Stimulated activated naive CD4-positive, alpha-beta T cell (primary cell): ENCODE results near the gene SLC6A6.
"Not testable (repeated sequence)": the region's sequence is repeated elsewhere in the genome, so short reads cannot be mapped to it uniquely, and the experiment has no call there.

ENCODE experiments used
- DNase-seq, 6 experiments: peaks; one replicate each; lab custom pipeline; 2025; lab: John Stamatoyannopoulos, UW

The SLC6A6 gene

GRCh38 chr3:14398797-14399106, 3.7 kb upstream of the SLC6A6 start:
- no peak for DNase-seq

GRCh38 chr3:14401692-14402303, 608 bp upstream of the SLC6A6 start:
- no peak for DNase-seq

DNA sequence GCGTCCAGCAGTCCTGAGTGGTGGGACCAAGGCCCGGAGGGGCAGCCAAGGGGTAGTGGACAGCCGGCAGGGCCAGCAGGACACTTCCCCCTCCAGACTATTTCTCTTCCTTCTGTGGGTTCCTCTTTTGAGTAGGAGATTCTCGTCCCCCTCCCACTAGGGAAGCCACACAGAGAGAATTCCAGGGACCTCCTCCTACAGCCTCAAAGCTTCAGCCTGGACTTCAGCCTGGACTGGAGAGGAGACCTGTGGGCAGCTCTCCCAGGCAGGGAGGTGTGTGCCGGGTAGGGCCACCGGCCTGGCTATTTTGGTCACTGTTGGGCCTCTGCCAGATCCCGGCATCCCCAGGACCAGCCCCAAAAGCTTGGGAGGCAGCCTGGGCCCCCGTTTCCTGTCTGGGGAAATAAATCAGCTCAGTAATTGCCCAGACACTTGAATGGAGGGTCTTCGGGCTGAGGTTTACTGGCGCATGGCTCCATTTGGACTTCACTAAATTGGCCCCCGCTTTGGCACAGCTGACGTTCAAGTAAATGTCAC, 1.3 kb downstream of the SLC6A6 start:
- no peak for DNase-seq

DNA sequence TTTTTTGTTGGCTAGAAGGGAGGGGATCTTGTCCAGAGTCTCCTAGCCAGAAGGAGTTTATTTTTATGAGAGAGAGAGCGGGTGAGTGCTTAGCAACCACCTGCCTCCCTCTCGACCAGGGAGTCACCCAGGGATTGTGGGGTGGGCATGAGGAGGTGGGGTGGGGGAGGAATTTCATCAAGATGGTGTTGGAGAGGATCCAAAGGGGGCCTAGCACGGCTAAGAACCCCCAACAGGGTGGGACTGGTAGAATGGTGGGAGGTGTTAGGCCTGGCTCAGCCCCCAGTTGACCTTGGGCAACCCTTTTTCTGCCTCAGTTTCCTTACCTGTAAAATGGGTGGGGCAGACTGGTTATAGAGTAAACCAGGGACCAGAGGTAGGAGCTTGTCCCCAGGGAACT, 1.8 kb downstream of the SLC6A6 start:
- DNase-seq = no peak

DNA sequence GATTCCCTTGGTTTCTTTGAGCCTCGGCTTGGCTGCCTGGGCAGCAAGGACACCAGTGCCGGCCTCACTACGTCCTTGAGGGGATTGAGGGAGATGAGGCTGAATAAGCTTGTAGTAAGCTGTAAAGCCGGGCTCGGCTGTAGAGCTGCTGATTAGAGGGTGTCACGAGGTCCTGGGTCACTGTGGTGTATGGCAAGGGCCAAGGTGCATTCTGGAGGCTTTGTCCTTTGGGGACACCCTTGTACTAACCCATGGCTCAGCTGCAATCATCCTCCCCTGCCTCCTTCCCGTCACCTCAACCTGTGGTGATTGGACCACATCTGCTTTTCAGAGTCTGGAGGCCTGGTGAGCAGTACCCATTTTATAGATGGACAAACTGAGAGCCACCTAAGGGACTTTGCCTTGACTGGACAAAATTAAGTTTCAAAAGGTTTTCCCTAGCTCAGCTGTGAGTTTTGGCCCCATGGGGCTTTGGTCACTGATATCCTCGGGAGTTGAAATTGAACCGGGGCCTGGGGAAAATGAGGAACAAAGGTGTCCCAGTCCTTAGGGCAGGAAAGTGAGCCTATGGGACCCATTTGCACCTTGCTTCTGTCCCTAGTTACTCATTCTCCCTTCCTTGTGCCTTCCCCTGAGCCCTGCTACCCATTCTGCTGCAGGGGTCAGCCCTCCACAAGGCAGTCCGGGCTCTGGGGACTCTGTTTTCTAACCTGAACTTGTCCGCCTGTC, 2.4 kb downstream of the SLC6A6 start:
- no peak for DNase-seq

- no peak for DNase-seq
These were observed 3.2 kb downstream of the SLC6A6 start for GRCh38 chr3:14405360-14406238.

GRCh38 chr3:14406336-14406735, 3.9 kb downstream of the SLC6A6 start:
- DNase-seq = no peak

- no peak for DNase-seq
These were observed 4.4 kb downstream of the SLC6A6 start for GRCh38 chr3:14406766-14407165.

- DNase-seq = no peak
These were observed 4.8 kb downstream of the SLC6A6 start for GRCh38 chr3:14407203-14407602.

DNA sequence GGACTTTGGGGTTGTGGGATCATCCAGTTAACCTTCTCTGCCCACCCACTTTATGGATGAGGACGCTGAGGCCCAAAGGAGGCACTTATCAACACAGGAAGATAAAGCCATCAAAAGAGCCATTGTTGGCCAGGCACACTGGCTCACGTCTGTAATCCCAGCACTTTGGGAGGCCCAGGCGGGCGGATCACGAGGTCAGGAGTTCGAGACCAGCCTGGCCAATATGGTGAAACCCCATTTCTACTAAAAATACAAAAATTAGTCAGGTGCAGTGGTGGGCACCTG, 7.3 kb downstream of the SLC6A6 start:
- DNase-seq = not testable (repeated sequence)

- DNase-seq = no peak
These were observed 7.7 kb downstream of the SLC6A6 start for GRCh38 chr3:14410106-14410502.

- DNase-seq = no peak
These were observed 8.2 kb downstream of the SLC6A6 start for GRCh38 chr3:14410503-14411165.

GRCh38 chr3:14411166-14411526, 8.7 kb downstream of the SLC6A6 start:
- no peak for DNase-seq

GRCh38 chr3:14411988-14412387, 9.6 kb downstream of the SLC6A6 start:
- DNase-seq = no peak

DNA sequence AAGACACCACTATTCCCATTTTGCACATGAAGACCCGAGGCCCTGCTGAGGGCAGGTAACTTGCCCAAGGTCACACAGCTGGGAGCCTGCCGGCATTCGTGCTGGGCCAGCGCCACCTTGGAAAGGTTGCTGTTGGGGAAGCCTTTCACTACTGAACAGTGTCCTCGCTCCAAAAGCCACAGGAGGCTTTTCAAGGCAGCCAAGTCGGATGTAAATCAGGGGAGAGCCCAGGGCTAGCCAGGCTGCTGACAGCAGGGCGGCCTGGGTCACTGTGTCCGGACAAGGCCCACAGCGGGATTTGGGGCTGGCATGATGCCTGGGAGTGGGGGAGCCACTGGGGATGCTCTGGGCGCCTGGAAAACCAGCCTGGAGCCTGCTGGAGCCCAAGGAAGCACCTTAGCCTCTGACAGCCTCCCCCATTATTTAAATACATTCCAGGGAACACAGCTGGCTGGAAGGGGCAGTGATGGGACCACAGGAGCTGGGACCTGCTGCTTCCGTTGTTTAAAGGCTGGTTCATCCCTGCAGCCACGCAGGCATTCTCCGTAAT, 10.5 kb downstream of the SLC6A6 start:
- no peak for DNase-seq

DNA sequence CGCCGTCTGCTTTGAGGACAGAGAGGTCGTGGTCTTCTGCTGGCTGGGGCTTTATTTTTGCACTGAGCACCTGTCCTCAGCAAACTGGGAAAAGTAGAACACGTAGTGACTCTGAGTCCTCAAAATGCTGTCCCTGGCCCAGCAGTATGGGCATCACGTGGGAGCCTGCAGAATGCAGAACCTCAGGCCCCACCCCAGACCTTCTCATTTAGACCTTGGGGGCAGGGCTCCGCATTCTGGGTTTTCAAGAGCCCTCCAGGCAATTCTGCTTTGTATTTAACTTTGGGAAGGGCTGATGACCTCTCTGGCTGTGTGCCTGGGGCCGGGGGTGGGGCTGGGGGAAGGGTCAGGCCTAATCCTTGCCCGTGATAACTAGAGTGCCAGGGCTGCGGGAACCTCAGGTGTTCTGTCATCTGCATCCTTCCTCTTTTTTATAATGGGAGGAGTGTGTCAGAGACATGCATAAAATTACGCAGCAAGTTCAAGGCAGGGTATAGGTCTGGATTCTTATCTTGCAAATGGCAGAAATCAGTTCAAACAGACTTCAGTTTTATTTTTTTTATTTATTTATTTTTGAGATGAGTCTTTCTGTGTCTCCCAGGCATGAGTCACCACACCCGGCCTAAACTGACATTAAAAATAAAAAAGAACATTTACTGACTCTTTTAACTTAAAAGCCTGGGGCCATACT, 11.1 kb downstream of the SLC6A6 start:
- DNase-seq = no peak

GRCh38 chr3:14414846-14415464, 12.5 kb downstream of the SLC6A6 start:
- no peak for DNase-seq

DNA sequence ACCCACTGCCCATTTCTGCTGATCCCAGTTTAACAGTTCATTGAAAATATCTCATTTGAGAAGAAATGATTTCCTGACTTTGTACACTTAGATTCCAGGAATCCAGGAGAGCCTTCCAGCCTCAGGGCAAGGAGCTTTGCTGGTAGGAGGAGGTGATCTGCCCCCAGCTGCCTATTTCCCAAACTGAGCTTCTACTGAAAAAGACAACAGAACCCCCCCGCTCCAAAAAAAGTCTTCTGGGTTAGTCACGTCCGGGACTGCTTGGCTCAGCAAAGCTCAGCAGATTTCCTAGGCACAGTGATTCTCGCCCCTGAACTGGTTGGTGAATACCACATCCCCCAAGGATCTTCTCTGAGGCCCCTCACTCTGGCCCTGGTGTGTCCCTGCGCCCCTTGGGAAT, 13.1 kb downstream of the SLC6A6 start:
- DNase-seq = no peak

DNA sequence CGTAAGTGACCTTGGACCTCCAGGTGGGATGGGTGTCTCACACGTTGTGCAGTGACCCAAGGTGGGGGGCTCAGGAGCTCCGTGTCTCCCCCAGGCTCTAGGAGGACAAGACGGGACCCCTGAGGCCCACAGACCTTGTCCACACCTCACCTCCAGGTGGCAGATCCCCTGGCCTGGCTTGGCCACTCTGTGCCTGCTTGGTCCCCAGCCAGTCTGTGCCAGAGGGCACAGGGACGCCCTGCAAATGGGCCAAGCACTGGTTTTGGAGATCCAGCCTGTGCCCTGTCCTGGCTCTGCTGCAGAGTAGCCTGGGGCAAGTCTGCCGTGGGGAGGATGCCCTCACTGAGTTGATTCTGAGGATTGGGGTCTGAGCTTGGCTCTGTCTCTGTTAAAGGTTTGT, 14.0 kb downstream of the SLC6A6 start:
- DNase-seq = no peak

GRCh38 chr3:14418296-14419250, 16.2 kb downstream of the SLC6A6 start:
- DNase-seq = no peak
